Gastroesophageal sphincter (tissue), 4 donors: ENCODE measurements around the gene NRXN2. TPM values are rescaled to one million over a fixed set of nuclear protein-coding genes. Genes with fewer than 3 reads are reported as not detected.
"Not testable (repeated sequence)": the region's sequence is repeated elsewhere in the genome, so short reads cannot be mapped to it uniquely, and the experiment has no call there.

Source experiments
- ATAC-seq: fragments of 150-250 bp; one replicate; pipeline ENCODE4 v1.9.1; 2016; ENCODE audit warnings: mild to moderate bottlenecking, moderate library complexity
- H3K27ac ChIP-seq, 4 donors: fragments of 200-600 bp; sonication (generic) in 3 of 4; 1 replicate in 3 of 4; 2 replicates in 1 of 4; pipeline ENCODE4 v1.5.1; 2016 to 2019
- H3K27me3 ChIP-seq: fragments of 200-600 bp; sonication (generic); one replicate; pipeline ENCODE4 v1.5.1; 2019
- H3K36me3 ChIP-seq, 2 donors: fragments of 200-600 bp; sonication (generic); one replicate each; pipeline ENCODE4 v1.5.1; 2019; ENCODE audit warnings: control low read depth in 1 of 2
- H3K4me1 ChIP-seq, 3 donors: fragments of 200-600 bp; sonication (generic); 1 replicate in 2 of 3; 2 replicates in 1 of 3; pipeline ENCODE4 v1.5.1; 2016 to 2019; ENCODE audit warnings: control low read depth in 2 of 3
- H3K4me3 ChIP-seq, 2 donors: fragments of 200-600 bp; sonication (generic); one replicate each; pipeline ENCODE4 v1.5.1; 2019; ENCODE audit warnings: mild to moderate bottlenecking in 1 of 2, moderate library complexity in 1 of 2
- H3K9me3 ChIP-seq, 3 donors: fragments of 200-600 bp; sonication (generic); one replicate each; pipeline ENCODE4 v1.5.1; 2017 to 2019; ENCODE audit warnings: control low read depth in 2 of 3
- CTCF ChIP-seq, 4 experiments: fragments of 200-600 bp in 2 of 4; fragments of 450-650 bp in 2 of 4; sonication (generic) in 1 of 4; IDR thresholded peaks; one replicate each; pipeline ENCODE4 v1.5.1; 2017 to 2019; ENCODE audit warnings: antibody characterized with exemption in 4 of 4, mild to moderate bottlenecking in 2 of 4, moderate library complexity in 2 of 4
- EP300 ChIP-seq: sonication (generic); formaldehyde crosslinking; IDR thresholded peaks from one replicate; pipeline ENCODE4 v1.6.1; 2017; ENCODE audit warnings: antibody characterized with exemption, mild to moderate bottlenecking
- POLR2A ChIP-seq, 2 donors: fragments of 450-650 bp; IDR thresholded peaks; one replicate each; pipeline ENCODE4 v1.6.1; 2017; ENCODE audit warnings: antibody characterized with exemption in 2 of 2, mild to moderate bottlenecking in 2 of 2, moderate library complexity in 1 of 2
- POLR2AphosphoS5 ChIP-seq: sonication (generic); formaldehyde crosslinking; IDR thresholded peaks from one replicate; pipeline ENCODE4 v1.6.1; 2017; ENCODE audit warnings: antibody characterized with exemption
- WGBS, 2 donors: methylation state at CpG; one replicate each; pipeline ENCODE4 v1.1.5; 2018; ENCODE audit warnings: low coverage in 1 of 2; 5-methylcytosine and 5-hydroxymethylcytosine counted together
- total RNA-seq, 4 donors: library from RNA; depleted of rRNA; stranded (reverse); fragments of >200 nt; gene quantifications; one replicate each; pipeline ENCODE4 v1.1.0, GENCODE V29; 2016

Gene NRXN2
- total RNA-seq, 4 donors from 2014 or later: 3.4 to 25.4 (median 5.0) TPM

GRCh38 chr11:64670975-64671374, 52.0 kb downstream of the NRXN2 start:
- Histone ChIP-seq H3K27me3 (peaks cover 57% of the 10 kb centered on the region), H3K9me3 (no peaks in the 10 kb centered on the region), H3K36me3 (no peaks in the 10 kb centered on the region), H3K4me3 (no peak overlapping the region), H3K4me1 (peaks cover 0 to 12% (median 10%) of the 10 kb centered on the region in 3 donors), H3K27ac (no peak overlapping the region)
- TF ChIP-seq EP300 (no peak), POLR2A (IDR thresholded peaks at IDR 0.05) (no peak), CTCF (IDR thresholded peaks at IDR 0.05) (no peak), POLR2AphosphoS5 (no peak)
- WGBS, 2 donors: 33% methylated on average over 3 of the region's 3 CpGs; no CpG with 5 or more reads in 1 of the 2 donors
- ATAC-seq: no peak

GRCh38 chr11:64667154-64667745, 55.7 kb downstream of the NRXN2 start:
- WGBS, 2 donors: 100% methylated on average over 1 of the region's 22 CpGs
- no peak for TF ChIP-seq CTCF (IDR thresholded peaks at IDR 0.05)
- no peak for TF ChIP-seq POLR2A (IDR thresholded peaks at IDR 0.05)
- TF ChIP-seq EP300: no peak
- TF ChIP-seq POLR2AphosphoS5: no peak

GRCh38 chr11:64665411-64665821, 57.6 kb downstream of the NRXN2 start:
- H3K27me3 ChIP-seq: peaks cover 31% of the 10 kb centered on the region
- H3K9me3 ChIP-seq: no peaks in the 10 kb centered on the region
- H3K4me1 ChIP-seq: peaks cover 0 to 8% (median 0%) of the 10 kb centered on the region in 3 donors
- no peak overlapping the region for H3K27ac ChIP-seq
- no peak overlapping the region for H3K4me3 ChIP-seq
- H3K36me3 ChIP-seq: no peaks in the 10 kb centered on the region
- peak; percentile 34 for ATAC-seq
- no peak for TF ChIP-seq POLR2AphosphoS5
- TF ChIP-seq CTCF (IDR thresholded peaks at IDR 0.05): no peak
- TF ChIP-seq POLR2A (IDR thresholded peaks at IDR 0.05): no peak
- no peak for TF ChIP-seq EP300
- 35 to 49% methylated on average over 4 to 6 of the region's 7 CpGs for WGBS, 2 donors

More at GRCh38 chr11:64667154-64667745, 55.7 kb downstream of the NRXN2 start:
- no peak for ATAC-seq
- Histone ChIP-seq H3K4me1 (no peaks in the 10 kb centered on the region), H3K27ac (no peak overlapping the region), H3K27me3 (peaks cover 48% of the 10 kb centered on the region), H3K4me3 (no peak overlapping the region), H3K36me3 (no peaks in the 10 kb centered on the region), H3K9me3 (no peaks in the 10 kb centered on the region)

DNA sequence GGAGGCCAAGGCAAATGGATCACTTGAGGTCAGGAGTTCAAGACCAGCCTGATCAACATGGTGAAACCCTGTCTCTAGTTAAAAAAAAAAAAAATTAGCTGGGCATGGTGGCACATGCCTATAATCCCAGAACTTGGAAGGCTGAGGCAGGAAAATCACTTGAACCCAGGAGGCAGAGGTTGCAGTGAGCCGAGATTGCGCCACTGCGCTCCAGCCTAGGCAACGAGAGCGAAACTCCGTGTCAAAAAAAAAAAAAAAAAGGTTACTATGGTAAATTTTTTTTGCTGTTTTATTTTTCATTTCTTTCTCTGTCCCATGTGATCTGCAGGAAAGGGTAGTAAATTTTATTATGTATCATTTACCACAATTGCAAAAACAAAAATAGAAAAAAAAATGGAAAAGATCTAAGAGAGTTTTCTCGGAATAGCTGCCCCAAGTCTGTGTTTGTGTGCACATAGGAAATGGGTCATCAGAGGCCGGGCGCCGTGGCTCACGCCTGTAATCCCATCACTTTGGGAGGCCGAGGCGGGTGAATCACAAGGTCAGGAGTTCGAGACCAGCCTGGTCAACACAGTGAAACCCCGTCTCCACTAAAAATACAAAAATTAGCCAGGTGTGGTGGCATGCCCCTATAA, 58.6 kb downstream of the NRXN2 start:
- ATAC-seq, H3K36me3 ChIP-seq, H3K9me3 ChIP-seq, H3K4me3 ChIP-seq, H3K27ac ChIP-seq, H3K4me1 ChIP-seq: not testable (repeated sequence)
- peaks cover 21% of the 10 kb centered on the region for H3K27me3 ChIP-seq
- WGBS, 2 donors: 80 to 82% methylated on average over 12 to 15 of the region's 15 CpGs

DNA sequence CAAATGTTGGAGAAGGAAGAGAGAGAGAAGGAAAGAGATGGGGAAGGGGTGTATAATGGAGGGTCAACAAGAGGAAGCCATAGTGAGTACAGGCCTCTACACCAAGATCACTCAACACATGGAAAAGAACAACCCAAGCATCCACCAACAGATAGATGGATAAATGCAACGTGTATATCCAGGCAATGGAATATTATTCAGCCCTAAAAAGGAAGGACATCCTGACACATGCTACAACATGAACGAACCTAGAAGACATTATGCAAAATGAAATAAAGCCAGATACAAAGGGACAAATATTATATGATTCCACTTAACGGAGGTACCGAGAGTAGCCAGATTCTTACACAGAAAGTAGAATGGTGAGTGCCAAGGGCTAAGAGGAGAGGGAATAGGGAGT, 59.3 kb downstream of the NRXN2 start:
- H3K4me3 ChIP-seq: no peak overlapping the region
- H3K9me3 ChIP-seq: no peaks in the 10 kb centered on the region
- H3K36me3 ChIP-seq: no peaks in the 10 kb centered on the region
- WGBS, 2 donors: 81 to 97% methylated on average over 3 to 4 of the region's 4 CpGs
- ATAC-seq: no peak
- TF ChIP-seq CTCF (IDR thresholded peaks at IDR 0.05) (no peak), POLR2A (IDR thresholded peaks at IDR 0.05) (no peak), EP300 (no peak), POLR2AphosphoS5 (no peak)
- H3K27ac ChIP-seq: no peak overlapping the region
- peaks cover 0 to 8% (median 0%) of the 10 kb centered on the region in 3 donors for H3K4me1 ChIP-seq
- H3K27me3 ChIP-seq: peaks cover 14% of the 10 kb centered on the region
